GM19463 (cell line): ENCODE results near the gene ARHGEF2.

Source experiments
- ATAC-seq: cut with Tn5 transposase; IDR thresholded peaks from one replicate; pipeline ENCODE4 v1.9.1; 2021; ENCODE audit warnings: mild to moderate bottlenecking, moderate library complexity; ENCODE audit not compliant: unreplicated experiment

The ARHGEF2 gene

DNA sequence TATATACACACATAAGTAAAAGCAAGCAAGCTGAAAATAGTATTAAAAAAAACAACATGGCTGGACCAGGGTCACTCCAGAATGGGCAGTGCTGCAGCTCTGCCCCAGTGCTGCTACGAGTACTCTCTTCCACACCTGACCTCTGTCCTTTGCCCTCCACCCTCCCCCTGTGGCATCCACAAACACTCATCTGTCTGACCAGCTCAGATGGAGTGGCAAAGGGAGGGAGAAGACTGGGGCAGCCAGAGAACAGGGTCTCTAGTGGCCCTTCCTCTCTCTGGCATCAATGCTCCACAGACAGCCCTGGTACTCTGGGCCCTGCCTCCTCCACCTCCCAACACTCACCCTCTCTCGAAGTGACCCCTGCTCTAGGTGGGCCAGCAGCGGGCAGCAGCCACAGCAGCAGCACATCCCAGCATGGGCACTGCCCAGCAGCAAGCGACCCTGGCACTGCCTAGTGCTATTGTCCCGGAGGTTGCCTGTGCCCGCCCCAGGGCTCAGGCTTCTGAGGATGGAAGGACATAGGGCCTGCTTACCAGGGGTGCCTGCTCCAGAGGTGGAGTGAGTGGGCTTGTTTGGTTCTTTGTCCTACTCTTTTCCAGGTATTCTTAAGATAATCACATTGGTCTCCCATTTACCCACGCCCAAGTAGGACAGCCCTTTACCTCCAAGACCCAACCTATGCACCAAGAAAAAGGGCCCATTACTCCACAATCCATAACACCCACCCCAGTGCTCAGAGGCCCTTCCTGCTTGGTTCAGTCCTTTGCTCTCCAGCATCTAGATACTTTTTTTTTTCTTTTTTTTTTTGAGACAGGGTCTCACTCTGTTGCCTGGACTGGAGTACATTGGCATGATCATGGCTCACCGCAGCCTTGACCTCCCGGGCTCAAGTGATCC, 6.2 kb downstream of the ARHGEF2 start:
- no peak for ATAC-seq

DNA sequence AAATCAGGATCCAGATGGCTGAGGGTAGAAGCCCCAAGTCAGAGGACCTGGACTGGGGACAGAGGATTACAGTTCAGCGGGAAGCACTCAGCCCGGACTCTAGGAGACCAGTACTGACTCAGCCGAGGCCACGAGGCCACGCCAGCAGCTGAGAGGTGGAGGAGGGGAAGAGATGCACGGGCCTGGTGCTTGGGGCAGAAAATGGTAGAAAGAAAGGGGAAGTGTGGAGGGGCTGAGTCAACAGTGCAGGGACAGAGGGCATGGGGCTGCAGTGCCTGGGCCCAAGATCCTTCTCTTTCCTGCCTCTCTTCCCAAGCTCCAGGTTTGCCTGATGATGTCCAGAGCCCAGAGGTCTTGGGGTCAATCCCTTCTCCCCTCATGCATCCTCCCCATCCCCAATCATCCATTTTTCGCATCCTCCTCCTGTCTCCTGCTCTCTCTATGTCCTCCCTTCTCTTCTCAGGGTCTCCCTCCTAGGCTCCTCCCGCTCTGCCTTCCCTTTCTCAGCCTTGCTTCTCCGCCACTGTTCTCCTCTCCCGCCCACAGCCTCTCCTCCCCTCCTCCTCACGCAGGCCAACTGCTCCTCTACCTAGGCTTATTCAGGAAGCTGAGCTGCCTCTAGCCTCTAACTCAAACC, 7.7 kb downstream of the ARHGEF2 start:
- ATAC-seq: peak; percentile 84

DNA sequence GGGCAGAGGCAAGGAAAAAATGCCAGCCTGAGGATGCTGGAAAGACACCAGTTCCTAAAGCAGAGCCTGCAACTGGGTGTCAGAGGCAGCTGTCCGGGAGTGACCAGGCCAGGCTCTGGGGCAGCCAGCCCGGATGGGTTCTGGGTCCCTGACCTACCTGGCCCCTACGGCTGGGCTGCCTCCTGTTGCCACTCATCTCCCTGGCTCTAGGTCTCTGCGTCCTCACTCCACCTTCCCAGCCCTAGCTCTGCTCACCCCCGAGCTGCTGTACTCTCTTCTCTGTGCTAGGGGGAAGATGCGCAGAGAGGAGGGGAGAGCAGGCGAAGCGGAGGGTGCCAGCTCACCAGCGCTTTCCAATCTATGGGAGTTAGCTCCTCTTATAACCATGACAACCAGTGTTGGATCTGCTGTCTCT, 9.0 kb downstream of the ARHGEF2 start:
- no peak for ATAC-seq

DNA sequence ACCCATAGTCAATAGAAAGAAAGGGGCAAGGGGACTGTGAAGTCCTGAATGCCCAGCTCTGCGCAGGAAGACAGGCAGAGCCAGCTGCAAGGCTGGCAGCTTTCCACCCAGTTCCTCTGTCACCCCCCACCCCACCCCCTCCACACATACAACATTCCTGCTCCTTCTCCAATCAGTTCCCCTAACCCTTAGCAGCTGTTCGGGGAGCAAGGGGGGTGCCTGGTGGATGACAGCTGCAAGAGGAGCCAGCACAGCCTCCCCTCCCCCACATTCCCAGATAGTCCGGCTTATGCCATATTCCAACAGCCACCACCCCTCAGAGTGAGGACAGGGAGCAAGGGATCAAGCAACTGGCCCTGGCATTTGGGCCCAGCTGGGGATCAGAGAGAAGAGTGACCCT, 9.7 kb downstream of the ARHGEF2 start:
- ATAC-seq: no peak

DNA sequence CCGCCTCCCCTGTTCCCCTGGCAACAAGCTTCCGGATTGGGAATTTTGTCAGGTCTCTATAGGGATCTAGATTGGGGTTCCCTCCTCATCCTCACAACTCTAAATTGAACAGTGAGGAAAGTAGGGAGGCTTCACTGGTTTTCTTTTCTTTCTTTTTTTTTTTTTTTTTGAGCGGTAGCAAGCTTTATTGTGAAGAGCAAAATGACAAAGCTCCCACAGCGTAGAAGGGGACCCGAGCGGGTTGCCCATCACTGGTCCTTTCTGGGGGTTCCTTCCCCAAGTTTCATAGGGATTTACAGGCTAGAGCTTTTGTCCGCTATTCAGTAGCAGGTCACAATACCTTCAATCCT, 10.3 kb downstream of the ARHGEF2 start:
- ATAC-seq: no peak

DNA sequence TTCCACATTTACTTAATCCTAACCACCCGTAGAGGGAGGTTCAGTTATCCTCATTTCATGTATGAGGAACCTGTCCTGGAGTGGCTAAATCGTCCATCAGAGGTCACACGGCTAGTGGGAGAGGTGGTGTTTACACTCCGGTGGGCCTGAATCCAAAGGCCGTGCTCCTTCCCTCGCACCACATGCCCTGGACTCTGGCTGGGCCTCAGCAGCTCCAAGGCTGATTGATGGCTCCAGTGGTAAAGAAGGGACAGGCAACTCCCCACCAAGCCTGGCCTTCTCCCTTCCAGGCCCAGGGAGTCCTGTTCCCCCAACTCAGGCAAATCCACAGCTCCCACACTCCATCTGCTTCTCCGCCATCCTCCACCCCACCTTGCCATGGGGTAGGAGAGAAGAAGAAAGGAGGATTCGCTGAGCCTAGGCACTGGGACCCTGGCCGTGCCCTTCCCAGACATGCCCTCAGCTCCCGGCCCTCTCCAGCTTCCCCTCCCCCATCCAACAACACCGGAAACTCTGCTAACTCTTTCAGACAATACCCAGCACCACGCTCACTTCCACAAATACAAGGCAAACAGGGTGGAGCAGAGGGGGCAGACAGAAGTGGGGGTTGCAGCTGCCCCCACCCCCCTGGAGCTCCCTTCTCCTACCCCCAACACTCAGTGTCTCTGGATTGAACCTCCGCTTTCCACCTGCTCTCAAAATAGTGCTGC, 10.9 kb downstream of the ARHGEF2 start:
- ATAC-seq: no peak

DNA sequence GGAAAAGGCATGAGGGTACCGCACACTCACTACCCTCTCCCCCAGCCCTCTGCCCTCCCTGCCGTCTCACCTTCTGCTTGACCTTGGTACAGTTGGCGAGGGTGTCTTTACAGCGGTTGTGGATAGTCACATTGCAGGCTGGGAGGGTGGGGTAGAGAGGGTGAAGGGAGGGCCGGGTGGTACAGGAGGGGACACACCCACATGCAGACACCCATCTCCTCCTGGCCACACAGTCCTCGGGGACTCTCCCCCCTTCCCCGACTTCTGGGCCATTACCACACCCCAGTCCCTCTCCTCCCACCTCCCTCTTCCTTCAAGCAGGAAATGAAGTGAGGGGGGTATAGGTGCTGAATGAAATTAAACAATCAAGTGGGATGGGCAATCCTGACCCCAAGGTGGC, 11.6 kb downstream of the ARHGEF2 start:
- ATAC-seq: no peak

DNA sequence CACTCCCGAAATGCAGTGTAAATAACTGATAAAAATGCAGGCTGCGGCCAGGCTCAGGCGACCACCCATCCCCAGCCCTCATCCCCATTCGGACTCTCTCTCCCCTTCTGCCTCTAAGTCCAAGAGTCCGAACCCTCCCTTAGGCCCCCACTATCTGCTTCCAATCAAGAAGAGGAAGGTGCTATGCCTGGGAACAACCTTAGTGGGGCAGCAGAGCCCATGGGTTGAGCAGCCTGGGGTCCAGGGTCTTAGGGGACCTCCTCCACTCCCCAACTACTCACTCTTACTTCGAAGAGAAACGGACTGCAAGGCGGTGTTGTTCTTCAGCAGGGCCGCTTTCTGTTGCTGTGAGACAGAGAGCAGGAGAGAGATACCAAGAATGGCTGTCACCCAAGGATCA, 12.2 kb downstream of the ARHGEF2 start:
- ATAC-seq: no peak

DNA sequence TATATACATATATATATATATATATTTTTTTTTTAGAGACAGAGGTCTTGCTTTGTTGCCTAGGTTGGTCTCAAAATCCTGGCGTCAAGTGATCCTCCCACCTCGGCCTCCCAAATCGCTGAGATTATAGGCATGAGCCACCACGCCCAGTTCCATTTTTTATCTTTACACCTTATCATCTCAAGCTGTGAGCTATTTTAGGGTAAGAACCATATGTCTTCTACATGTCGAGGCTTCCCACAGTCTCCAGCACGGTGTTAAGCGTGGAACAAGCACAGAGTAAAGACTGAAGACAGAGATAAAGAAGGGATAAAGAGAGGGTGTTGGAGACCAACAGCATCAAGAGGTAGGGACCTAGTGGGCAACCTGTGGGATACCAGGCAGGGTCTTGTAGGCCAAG, 14.2 kb downstream of the ARHGEF2 start:
- ATAC-seq: no peak

DNA sequence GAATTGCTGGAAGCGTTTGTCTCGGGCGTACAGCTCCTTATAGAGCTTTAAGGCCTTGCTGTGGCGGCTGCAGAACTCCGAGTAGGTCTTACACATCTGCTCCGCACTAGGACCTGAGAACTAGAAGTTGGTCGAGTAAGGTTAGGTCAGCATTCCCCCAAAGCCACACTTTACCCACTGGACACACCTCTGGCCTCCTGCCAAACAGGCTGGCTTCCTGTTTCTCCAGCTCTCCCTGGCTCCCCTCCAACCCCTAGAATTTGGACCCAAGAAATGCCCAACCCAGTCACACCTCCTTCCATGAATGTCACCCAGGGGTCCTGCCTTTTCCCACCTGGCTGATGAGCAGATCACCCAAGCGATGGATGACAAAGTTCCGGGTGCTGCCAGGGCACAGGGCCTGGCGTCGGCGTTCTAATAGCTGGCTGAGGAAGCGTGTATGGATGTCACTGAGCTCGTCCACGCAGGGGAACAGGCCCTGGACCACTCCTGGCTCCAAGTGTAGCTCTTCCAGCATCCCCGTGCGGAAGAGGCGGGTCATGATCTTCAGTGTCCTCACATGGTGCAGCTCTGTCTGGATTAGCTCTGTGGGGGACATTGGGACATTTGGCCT, 15.6 kb downstream of the ARHGEF2 start:
- no peak for ATAC-seq

DNA sequence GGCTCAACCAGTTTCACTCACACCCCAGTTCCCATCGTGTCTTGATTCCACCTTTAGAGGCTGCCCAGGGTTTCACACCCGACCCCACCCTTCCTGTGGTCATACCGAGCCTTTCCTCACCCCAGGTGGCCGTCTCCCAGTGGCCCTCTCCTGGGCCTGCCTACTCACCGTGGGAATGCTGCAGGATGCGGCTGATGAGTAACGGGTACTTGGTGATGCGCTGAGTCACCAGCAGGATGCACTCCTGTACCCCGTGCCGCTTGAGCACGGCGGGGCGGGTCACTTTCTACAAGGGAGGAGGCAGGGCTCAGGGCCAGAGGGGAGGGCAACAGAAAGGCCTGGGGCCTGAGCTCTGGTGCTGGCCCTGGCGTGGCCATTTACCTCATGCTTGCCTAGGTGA, 16.4 kb downstream of the ARHGEF2 start:
- no peak for ATAC-seq

DNA sequence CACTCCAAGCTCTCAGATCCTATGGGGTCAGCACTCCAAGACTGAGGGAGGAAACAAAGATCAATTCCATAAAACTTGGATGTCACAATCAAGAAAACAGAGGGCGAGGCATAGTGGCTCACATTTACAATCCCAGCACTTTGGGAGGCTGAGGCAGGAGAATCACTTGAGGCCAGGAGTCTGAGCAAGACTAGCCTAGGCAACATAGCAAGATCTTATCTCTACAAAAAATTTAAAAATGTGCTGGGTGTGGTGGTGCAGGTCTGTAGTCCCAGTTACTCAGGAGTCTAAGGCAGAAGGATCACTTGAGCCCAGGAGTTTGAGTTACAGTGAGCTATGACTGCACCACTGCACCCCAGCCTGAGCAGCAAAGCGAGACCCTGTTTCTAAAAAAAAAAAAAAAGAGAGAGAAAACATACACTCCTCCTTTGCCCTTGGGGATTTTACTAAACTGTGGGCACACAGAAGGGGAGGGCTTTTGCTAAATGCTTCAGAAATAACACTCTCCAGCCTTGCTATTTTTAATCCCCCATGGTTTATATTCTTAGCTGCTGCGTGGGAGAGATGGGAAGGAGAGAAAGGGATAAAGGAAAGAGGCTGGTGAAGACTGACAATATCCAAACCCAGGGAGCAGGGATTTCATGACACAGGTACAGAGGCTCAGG, 18.1 kb downstream of the ARHGEF2 start:
- ATAC-seq: no peak

DNA sequence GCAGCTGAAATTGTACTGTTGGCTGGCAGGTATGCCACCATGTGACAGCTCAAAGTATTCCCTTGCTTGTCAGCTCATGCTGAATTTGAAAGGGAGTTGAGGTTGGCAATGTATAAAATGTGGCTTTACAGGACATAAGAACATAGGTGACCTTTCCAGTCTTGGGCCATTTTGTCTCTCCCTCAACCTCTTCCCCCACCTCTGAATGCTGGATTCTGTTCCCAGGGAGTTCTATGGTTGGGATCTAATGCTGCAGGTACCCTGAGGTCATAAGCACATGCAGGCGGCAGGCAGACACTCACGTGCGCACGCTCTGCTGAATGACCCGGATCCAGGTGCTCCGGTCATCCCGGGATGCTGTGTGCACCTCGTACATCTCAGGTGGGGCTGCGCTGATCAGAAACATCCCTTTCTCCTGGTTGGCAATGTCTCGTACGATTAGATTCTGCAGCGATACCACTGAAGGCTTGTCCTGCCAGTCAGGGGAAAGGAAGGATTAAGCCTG, 20.9 kb downstream of the ARHGEF2 start:
- ATAC-seq: no peak

DNA sequence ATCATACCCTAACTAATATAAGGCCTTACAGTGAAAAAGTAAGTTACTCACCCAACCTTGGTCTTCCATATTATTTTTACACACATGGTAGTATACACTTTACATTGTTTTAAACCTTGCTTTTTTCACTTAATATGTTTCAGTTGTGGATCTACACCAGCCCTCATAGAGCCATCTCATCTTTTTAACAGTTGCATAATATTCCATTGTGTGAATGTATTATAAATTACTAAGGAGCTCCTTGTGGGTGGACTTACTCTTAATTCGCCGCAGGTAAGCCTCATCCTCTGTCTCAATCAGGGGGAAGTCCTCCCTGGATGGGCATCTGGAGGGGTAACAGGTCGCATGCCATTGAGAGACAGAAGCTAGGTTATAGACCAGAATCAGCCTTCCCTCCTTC, 23.7 kb downstream of the ARHGEF2 start:
- ATAC-seq: no peak

DNA sequence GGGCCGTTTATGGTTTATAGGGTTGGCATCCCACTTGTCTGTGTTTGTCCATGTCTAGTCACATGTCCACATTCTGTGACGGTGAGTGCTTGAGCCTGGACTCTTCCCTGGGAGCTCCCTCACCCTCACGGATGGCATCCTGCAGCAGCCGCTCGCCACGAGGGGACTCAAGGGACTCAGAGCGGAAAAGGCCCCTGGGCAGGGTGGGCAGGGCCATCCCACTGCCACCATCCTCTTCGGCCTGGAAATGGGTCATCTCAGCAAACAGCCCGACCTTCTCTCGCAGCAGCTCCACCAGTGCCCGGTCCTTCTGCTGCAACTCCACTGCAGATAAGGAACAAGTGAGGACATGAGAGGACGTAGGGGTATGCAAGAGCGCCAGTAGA, 25.8 kb downstream of the ARHGEF2 start:
- no peak for ATAC-seq

DNA sequence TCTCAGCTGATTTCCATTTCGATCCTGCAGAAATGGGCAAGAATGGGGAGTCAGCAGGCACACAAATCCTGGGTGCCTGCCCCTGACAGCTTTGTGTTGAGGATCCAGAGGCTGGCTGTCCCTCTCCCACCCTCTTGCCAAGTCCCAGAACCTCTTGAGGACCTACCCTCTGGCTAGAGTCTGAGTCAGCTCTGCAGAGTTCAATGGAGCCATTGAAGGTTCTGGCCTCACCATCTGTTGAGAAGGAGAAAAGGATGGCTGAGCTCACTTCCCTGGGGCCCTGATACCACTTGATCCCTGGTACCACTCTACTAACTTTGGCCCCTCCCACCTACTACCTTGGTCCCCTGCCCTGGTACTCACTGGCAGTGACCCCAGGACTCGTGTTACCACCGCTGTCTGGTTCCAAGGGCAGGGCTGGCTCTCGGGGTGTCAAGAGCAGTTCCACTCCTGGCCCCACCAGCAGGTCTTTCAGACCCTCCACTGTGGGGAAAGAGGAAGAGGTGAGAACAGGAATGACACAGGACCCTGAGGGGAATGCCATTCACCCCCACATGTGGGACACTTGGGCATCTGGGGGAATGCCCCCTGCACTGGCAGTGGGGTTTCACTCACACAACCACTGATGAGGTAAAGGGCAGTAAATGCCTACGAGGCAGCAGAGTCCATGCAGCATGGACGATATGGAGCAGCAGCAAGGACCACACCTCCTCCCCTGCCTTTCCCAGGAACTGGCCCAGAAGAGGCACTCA, 26.4 kb downstream of the ARHGEF2 start:
- ATAC-seq: no peak

DNA sequence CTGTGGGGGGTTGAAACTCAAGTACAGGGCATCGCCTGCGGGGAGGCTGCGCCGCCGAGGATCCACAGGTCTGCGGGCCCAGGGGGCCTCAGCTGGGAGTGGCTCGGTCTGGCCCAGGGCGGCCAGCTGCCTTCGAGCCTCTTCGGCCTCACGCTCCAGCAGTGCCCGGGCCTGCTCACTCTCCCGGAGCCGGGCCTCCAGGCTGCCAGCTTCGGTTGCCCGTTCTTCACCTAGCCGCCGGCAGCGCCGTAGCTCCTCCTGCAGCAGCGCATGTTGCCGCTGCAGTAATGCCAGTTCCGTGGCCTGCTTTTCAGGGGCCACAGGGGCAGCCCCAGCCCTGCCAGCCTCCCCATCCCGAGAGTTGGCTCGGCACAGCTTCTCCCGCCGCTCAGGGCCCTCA, 27.5 kb downstream of the ARHGEF2 start:
- ATAC-seq: no peak

DNA sequence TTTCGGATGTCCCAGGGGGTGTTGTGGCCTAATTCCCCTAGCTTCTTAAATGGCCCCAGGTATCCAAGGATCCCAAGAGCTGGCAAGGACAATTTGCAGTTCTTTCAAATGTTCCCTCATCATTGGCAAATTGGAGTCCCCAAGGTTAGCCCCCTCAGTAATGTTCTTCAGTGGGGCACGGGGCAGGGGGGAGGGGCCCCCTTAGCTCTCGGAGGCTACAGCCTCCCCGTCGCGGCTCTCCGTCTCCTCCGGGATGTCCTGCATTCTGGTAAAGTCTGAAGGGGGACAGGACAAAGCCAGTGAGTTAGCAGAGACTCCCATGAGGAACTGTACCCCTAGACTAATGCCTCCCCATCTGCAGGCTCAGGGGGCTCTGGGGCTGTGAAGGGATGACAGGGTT, 30.6 kb downstream of the ARHGEF2 start:
- no peak for ATAC-seq

DNA sequence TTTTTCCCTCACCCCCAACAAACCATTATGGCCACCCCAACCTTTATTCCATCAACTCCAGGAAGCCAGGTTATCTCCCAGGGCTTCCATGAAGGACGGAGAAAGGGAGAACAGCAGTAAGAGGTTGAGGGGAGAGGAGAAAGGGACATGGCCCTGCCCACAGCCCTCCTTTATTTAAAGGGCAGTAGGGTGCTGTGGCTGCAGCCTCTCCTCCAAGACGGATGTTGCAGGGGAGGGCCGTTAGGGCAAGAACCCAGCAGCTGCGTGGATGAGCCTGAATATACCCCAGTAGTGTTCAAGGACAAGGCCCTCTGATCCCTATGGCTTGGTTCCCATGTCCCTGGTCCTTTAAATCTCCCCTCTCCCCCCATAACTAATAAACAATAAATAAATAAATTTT, 31.1 kb downstream of the ARHGEF2 start:
- no peak for ATAC-seq

DNA sequence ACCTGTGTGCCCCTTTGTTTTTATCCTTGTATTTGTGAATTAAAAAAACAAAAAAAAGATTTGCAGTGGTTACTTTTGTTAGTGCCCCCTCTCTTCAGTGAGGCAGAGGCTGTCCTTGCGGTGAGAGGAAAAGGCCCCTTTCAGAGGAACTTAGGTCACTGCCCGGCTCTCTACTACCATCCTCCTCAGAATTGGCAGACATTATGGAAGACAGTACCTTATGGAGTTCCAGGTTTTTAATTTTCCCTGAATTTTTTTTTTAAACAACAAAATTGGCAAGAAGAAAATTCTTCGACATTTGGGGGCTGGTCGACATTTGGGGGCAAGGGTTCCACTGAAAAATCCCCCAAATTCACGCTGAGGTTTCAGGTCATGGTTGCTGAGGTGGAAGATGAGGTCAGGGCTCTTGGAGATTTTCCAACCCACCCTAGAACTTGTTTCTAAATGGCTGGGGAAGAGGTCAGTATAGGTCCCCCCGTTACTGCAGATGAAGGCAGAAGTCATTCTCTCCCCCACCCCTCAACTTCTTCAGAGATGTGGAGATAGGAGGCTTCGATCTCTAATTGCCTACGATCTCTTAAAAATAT, 31.6 kb downstream of the ARHGEF2 start:
- ATAC-seq: no peak
